Thoracic aorta (tissue), 2 donors: ENCODE measurements around the gene ANKRD6. TPM values are rescaled to one million over a fixed set of nuclear protein-coding genes. Genes with fewer than 3 reads are reported as not detected.
"Not testable (repeated sequence)": the region's sequence is repeated elsewhere in the genome, so short reads cannot be mapped to it uniquely, and the experiment has no call there.

Experiments used
- ATAC-seq: fragments of 150-250 bp; one replicate; pipeline ENCODE4 v1.8.0; 2017; ENCODE audit warnings: low read depth; ENCODE audit not compliant: insufficient number of reproducible peaks, low FRiP score
- DNase-seq: peaks from one replicate; pipeline ENCODE4 v3.0.0-alpha.2; 2020; ENCODE audit warnings: low spot score
- H3K27ac ChIP-seq, 2 donors: fragments of 200-600 bp; sonication (generic); 1 replicate in 1 of 2; 2 replicates in 1 of 2; pipeline ENCODE4 v1.5.1; 2016; ENCODE audit warnings: mild to moderate bottlenecking in 2 of 2, moderate library complexity in 2 of 2
- H3K27me3 ChIP-seq: fragments of 200-600 bp; sonication (generic); replicated peaks from 2 replicates; pipeline ENCODE4 v1.6.0; 2016; ENCODE audit warnings: mild to moderate bottlenecking; ENCODE audit not compliant: insufficient read depth
- H3K36me3 ChIP-seq: fragments of 200-600 bp; sonication (generic); one replicate; pipeline ENCODE4 v1.5.1; 2016
- H3K4me1 ChIP-seq, 2 donors: fragments of 200-600 bp; sonication (generic); 1 replicate in 1 of 2; 2 replicates in 1 of 2; pipeline versions ENCODE4 v1.5.1 to v1.6.0; 2016; ENCODE audit warnings: low read depth in 2 of 2, mild to moderate bottlenecking in 1 of 2; ENCODE audit not compliant: control insufficient read depth in 1 of 2
- H3K4me3 ChIP-seq: fragments of 200-600 bp; sonication (generic); 2 replicates; pipeline ENCODE4 v1.5.1; 2016; ENCODE audit warnings: mild to moderate bottlenecking
- H3K9me3 ChIP-seq: fragments of 200-600 bp; sonication (generic); 2 replicates; pipeline ENCODE4 v1.5.1; 2016
- total RNA-seq, 2 donors: library from RNA; depleted of rRNA; stranded (reverse); fragments of >200 nt; gene quantifications; one replicate each; pipeline versions ENCODE4 v1.1.0 to v1.2.3, GENCODE V29; 2016
- TF ChIP-seq, protein P1 (sequence below): fragments of 200-600 bp; sonication (generic); IDR thresholded peaks from one replicate; pipeline ENCODE4 v1.5.1; 2019; ENCODE audit warnings: antibody characterized with exemption

Gene ANKRD6
- total RNA-seq, 2 donors from 2014 or later, result 35.3 to 91.9 TPM

GRCh38 chr6:89616531-89616930, 183.6 kb downstream of the ANKRD6 start:
- peaks cover 0 to 2% of the 10 kb centered on the region in 2 donors for H3K4me1 ChIP-seq
- no peak overlapping the region for H3K27ac ChIP-seq
- no peak overlapping the region for H3K4me3 ChIP-seq
- ATAC-seq, result no peak
- no peaks in the 10 kb centered on the region for H3K27me3 ChIP-seq
- no peaks in the 10 kb centered on the region for H3K36me3 ChIP-seq
- no peaks in the 10 kb centered on the region for H3K9me3 ChIP-seq
- TF ChIP-seq, protein P1, sequence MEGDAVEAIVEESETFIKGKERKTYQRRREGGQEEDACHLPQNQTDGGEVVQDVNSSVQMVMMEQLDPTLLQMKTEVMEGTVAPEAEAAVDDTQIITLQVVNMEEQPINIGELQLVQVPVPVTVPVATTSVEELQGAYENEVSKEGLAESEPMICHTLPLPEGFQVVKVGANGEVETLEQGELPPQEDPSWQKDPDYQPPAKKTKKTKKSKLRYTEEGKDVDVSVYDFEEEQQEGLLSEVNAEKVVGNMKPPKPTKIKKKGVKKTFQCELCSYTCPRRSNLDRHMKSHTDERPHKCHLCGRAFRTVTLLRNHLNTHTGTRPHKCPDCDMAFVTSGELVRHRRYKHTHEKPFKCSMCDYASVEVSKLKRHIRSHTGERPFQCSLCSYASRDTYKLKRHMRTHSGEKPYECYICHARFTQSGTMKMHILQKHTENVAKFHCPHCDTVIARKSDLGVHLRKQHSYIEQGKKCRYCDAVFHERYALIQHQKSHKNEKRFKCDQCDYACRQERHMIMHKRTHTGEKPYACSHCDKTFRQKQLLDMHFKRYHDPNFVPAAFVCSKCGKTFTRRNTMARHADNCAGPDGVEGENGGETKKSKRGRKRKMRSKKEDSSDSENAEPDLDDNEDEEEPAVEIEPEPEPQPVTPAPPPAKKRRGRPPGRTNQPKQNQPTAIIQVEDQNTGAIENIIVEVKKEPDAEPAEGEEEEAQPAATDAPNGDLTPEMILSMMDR, result no peak
- DNase-seq, result no peak

DNA sequence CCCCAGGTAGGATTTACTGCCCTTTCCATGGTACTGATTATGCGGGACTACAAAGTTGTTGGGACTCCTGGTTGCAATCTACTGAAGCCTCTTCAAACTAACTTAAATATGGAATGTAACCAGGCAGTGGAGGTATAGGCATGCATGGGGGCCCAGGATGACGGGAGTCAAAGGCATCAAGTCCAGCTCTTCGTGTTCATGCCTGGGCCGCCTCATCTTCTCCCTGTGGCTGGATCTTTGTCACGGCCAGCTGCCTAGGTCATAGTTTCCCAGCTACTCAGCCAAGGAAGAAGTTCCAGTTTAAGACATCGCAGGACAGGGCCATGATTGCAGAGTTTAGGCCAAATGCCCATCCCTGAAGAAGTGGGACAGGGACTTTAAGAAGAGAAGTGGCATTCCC, 185.1 kb downstream of the ANKRD6 start:
- no peak overlapping the region for H3K4me3 ChIP-seq
- peaks cover 4% of the 10 kb centered on the region for H3K36me3 ChIP-seq
- no peak for DNase-seq
- H3K9me3 ChIP-seq, result no peaks in the 10 kb centered on the region
- no peak for ATAC-seq
- no peaks in the 10 kb centered on the region for H3K4me1 ChIP-seq
- H3K27me3 ChIP-seq, result no peaks in the 10 kb centered on the region
- TF ChIP-seq, protein P1, result no peak
- H3K27ac ChIP-seq, result no peak overlapping the region

GRCh38 chr6:89619567-89619966, 186.6 kb downstream of the ANKRD6 start:
- TF ChIP-seq, protein P1, result no peak
- Histone ChIP-seq H3K9me3 (no peaks in the 10 kb centered on the region), H3K36me3 (peaks cover 9% of the 10 kb centered on the region), H3K4me1 (no peaks in the 10 kb centered on the region), H3K4me3 (no peak overlapping the region), H3K27ac (no peak overlapping the region), H3K27me3 (no peaks in the 10 kb centered on the region)
- ATAC-seq, result no peak
- no peak for DNase-seq

DNA sequence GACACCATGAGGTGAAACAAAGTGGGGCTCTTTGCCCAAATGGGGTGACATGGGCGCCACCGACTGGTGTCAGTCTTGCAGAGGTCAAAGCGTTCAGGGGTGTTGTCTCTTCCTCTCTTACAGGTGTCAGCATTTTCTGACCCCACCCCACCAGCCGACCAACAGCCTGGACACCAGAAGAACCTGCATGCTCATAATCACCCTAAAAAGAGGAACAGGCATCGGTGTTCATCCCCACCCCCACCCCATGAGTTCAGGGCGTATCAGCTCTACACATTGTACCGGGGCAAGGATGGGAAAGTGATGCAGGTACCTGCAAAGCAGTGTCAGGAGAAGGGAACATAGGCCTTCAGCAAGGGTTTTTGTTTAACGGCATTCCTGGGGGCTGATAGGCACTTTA, 190.8 kb downstream of the ANKRD6 start:
- Histone ChIP-seq H3K27me3 (no peaks in the 10 kb centered on the region), H3K36me3 (peaks cover 33% of the 10 kb centered on the region), H3K27ac (no peak overlapping the region), H3K9me3 (no peaks in the 10 kb centered on the region), H3K4me3 (no peak overlapping the region), H3K4me1 (no peaks in the 10 kb centered on the region)
- ATAC-seq (no peak), DNase-seq (no peak)
- TF ChIP-seq, protein P1, result no peak

- DNase-seq (no peak), ATAC-seq (no peak)
- TF ChIP-seq, protein P1, result no peak
- H3K27ac ChIP-seq, result peak overlapping the region; percentile 21 to 39
- no peaks in the 10 kb centered on the region for H3K27me3 ChIP-seq
- no peaks in the 10 kb centered on the region for H3K4me1 ChIP-seq
- peaks cover 24% of the 10 kb centered on the region for H3K36me3 ChIP-seq
- no peak overlapping the region for H3K4me3 ChIP-seq
- H3K9me3 ChIP-seq, result no peaks in the 10 kb centered on the region
These were observed 197.5 kb downstream of the ANKRD6 start for GRCh38 chr6:89630488-89630887.

DNA sequence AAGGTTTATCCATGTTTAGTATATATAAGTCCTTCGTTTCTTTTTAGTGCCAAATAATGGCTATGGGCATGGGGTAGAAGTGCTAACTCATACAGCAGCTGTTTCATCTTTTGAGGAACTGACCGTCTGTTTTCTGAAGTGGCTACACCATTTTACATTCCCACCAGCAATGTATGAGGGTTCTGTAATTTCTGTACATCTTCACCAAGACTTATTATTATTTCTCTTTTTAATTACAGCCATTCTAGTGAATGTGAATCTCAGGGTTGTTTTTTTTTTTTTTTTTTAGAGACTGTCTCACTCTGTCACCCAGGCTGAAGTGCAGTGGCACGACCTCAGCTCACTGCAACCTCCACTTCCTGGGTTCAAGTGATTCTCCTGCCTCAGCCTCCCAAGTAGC, 203.5 kb downstream of the ANKRD6 start:
- ATAC-seq, H3K27ac ChIP-seq, DNase-seq, H3K27me3 ChIP-seq, H3K36me3 ChIP-seq, H3K9me3 ChIP-seq, H3K4me3 ChIP-seq: not testable (repeated sequence)
- H3K4me1 ChIP-seq, result peaks cover 11 to 16% of the 10 kb centered on the region in 2 donors
